GM13977 (cell line): Measurements from ENCODE around the gene OR1N2.
"Not testable (repeated sequence)": the region's sequence is repeated elsewhere in the genome, so short reads cannot be mapped to it uniquely, and the experiment has no call there.

Experiments used
- DNase-seq: peaks from one replicate; pipeline ENCODE4 v3.0.0; 2012; ENCODE audit warnings: low spot score
- in situ Hi-C: fragments of 300-500 bp; cut with MboI; formaldehyde crosslinking; loops from one replicate; pipeline ENCODE4 v1.12.0; 2022; ENCODE audit warnings: low sequenced_read_pairs, low pct_unique_long_range_greater_than_20kb, mixed read lengths, inconsistent platforms; ENCODE audit not compliant: unreplicated experiment
- TF ChIP-seq, protein P1 (sequence below): IDR thresholded peaks from 2 replicates; pipeline ENCODE4 v1.5.1; 2012; ENCODE audit warnings: mild to moderate bottlenecking, control low read depth; ENCODE audit not compliant: insufficient read depth; ENCODE audit errors: extremely low read depth, missing control alignments

The OR1N2 gene

GRCh38 chr9:122527193-122527592, 25.7 kb upstream of the OR1N2 start, which contains the start of gene OR1N1:
OR1N1 (minus strand) TSS chr9:122527293; CDS start chr9:122527293, 0 bp downstream.
- in situ Hi-C loops: no loop called here
- TF ChIP-seq, protein P1, sequence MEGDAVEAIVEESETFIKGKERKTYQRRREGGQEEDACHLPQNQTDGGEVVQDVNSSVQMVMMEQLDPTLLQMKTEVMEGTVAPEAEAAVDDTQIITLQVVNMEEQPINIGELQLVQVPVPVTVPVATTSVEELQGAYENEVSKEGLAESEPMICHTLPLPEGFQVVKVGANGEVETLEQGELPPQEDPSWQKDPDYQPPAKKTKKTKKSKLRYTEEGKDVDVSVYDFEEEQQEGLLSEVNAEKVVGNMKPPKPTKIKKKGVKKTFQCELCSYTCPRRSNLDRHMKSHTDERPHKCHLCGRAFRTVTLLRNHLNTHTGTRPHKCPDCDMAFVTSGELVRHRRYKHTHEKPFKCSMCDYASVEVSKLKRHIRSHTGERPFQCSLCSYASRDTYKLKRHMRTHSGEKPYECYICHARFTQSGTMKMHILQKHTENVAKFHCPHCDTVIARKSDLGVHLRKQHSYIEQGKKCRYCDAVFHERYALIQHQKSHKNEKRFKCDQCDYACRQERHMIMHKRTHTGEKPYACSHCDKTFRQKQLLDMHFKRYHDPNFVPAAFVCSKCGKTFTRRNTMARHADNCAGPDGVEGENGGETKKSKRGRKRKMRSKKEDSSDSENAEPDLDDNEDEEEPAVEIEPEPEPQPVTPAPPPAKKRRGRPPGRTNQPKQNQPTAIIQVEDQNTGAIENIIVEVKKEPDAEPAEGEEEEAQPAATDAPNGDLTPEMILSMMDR: no peak

GRCh38 chr9:122531157-122531556, 21.8 kb upstream of the OR1N2 start:
- in situ Hi-C loops: not testable (repeated sequence)

More at GRCh38 chr9:122527193-122527592, 25.7 kb upstream of the OR1N2 start, which contains the start of gene OR1N1:
- DNase-seq: no peak

GRCh38 chr9:122536134-122536533, 16.8 kb upstream of the OR1N2 start:
- in situ Hi-C loops: no loop called here
- no peak for DNase-seq
- TF ChIP-seq, protein P1: no peak

More at GRCh38 chr9:122531157-122531556, 21.8 kb upstream of the OR1N2 start:
- not testable (repeated sequence) for DNase-seq

DNA sequence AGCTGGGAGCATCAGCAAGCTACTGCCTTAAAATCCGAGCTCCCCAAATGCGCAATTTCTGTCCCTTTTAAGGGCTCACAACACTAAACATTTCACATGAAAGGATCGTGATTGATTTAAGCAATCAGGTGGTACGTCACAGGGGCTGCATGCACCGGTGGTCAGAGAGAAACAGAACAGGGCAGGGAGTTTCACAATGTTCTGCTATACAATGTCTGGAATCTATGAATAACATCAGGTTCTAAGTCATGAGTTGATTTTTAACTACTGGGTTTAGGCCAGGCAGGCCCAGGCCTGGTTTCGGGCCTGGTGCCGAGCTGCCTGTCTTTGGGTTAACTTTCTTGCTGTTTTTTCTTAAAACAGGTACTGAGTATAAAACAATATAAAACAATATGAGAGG, 15.8 kb upstream of the OR1N2 start:
- in situ Hi-C loops, DNase-seq: not testable (repeated sequence)

- DNase-seq: no peak
- in situ Hi-C loops: no loop called here
- TF ChIP-seq, protein P1: no peak
These were observed 14.2 kb upstream of the OR1N2 start for GRCh38 chr9:122538757-122539156.

DNA sequence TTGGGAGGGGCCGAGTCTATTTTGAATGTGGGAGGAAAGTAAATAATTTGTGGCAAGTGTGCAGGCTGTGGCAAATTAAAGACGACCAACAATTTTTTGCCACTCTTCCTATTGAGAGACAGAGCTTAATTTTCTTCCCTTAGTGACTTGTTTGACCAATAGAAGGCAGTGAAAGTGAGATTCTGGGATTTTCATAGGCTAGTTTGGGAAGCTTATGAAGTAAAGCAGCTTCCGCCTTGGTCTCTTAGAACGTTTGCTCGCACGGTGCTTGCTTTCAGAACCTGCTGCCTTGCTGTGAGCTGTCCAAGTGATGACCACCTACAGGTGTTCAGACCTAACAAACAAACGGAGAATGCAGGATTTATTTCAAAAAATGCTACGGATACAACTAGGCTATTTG, 6.7 kb upstream of the OR1N2 start:
- in situ Hi-C loops: no loop called here
- DNase-seq: no peak
- TF ChIP-seq, protein P1: no peak

GRCh38 chr9:122551371-122551770, 1.5 kb upstream of the OR1N2 start:
- in situ Hi-C loops: no loop called here
- TF ChIP-seq, protein P1: no peak
- no peak for DNase-seq

DNA sequence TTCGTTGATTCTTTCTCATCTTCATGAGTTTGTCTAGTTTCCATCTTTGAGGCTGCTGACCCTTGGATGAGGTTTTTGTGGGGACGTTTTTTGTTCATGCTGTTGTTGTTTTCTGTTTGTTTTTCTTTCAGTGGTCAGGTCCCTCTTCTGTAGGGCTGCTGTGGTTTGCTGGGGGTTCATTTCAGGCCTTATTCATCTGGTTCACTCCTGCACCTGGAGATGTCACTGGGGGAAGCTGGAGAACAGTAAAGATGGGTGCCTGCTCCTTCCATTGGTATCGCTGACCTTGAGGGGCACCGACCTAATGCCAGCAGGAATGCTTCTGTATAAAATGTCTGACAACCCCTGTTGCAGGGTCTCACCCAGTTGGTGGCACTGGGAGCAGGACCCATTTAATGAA, 8.5 kb downstream of the OR1N2 start:
- in situ Hi-C loops: no loop called here
- TF ChIP-seq, protein P1: no peak
- no peak for DNase-seq
